Measurements from ENCODE around the gene FAM181A. TPM values are rescaled to one million over a fixed set of nuclear protein-coding genes. Genes with fewer than 3 reads are reported as not detected.

Gene FAM181A
- total RNA-seq, 5 donors from 2014 or later (not counting 1 experiment from before 2014, with no cell fraction given) = not detected

DNA sequence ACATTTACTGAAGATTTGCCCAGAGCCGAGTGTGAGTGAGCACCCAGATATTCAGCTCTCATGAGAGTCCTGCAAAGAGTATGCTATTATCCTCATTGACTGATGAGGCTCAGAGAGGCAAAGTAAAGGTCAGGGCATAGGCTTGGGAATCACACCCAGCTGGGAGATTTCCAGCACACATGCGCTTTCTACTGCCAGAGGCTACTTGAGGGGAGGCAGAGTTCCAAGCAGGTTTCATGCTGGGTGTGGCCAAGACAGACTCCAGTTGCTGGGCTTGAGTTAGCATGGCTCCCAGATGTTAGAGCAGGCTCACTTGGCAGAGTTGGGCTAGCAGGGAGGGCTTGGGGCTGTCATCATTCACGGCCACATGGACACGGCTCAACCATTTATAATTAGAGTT, 14.4 kb upstream of the FAM181A start:
- Mint-ChIP-seq H3K27me3 (peaks cover 14 to 15% of the 10 kb centered on the region in 2 donors), H3K9me3 (peaks cover 0 to 3% (median 0%) of the 10 kb centered on the region in 3 donors), H3K4me3 (no peak overlapping the region), H3K36me3 (no peaks in the 10 kb centered on the region), H3K27ac (no peak overlapping the region), H3K4me1 (no peaks in the 10 kb centered on the region)
- H3K9me3 ChIP-seq = no peaks in the 10 kb centered on the region
- H3K36me3 ChIP-seq (ENCODE audit: control insufficient read depth in 2 of 2, extremely low read depth in 1 of 2, insufficient read depth in 1 of 2, low read length in 1 of 2) = no peaks in the 10 kb centered on the region
- DNase-seq (no peak), ATAC-seq (replicated peaks in 1 of 4) (no peak)
- no peak overlapping the region for H3K27ac ChIP-seq (ENCODE audit: low read length)
- no peak overlapping the region for H3K4me3 ChIP-seq (ENCODE audit: control insufficient read depth in 1 of 2, extremely low read depth in 1 of 2, low read length in 1 of 2)
- POLR2A ChIA-PET = no interaction called here
- CTCF ChIA-PET = interaction anchor here in 1 of 2 donors (0.6 kb wide), 1 partner anchor 181 kb away, joined by 3 read pairs; no protein-coding TSS in a partner anchor
- H3K27me3 ChIP-seq (replicated peaks in 1 of 2; ENCODE audit: control insufficient read depth in 2 of 2, extremely low read depth in 1 of 2, insufficient read depth in 2 of 2, low read length in 1 of 2) = peaks cover 0 to 24% of the 10 kb centered on the region in 2 experiments
- 90% methylated on average over 2 of the region's 4 CpGs for WGBS (ENCODE audit: insufficient coverage)
- no peaks in the 10 kb centered on the region for H3K4me1 ChIP-seq (ENCODE audit: control insufficient read depth in 1 of 2, extremely low read depth in 1 of 2, insufficient read depth in 2 of 2, low read length in 2 of 2)

DNA sequence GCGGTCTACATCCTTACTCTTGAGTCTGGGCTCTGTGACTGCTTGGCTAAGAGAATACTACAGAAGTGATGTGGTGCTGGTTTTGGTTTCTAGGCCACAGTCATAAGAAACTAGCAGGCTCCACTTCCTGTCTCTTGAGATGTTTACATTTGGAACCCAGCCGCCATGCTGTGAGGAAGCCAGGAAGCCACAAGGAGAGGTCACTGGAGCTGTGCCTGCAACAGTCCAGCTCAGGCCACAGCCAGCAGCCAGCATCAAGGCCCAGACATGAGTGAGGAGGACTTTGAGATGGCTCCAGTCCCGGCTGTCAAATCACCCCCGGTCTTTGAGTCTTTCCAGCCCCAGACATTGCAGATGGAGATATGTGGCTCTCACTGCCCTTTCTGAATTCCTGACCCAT, 12.9 kb upstream of the FAM181A start:
- no peak for DNase-seq
- H3K4me3 Mint-ChIP-seq = no peak overlapping the region
- no peaks in the 10 kb centered on the region for H3K4me1 Mint-ChIP-seq
- Histone ChIP-seq H3K27me3 (replicated peaks in 1 of 2; ENCODE audit: control insufficient read depth in 2 of 2, extremely low read depth in 1 of 2, insufficient read depth in 2 of 2, low read length in 1 of 2) (peaks cover 0 to 24% of the 10 kb centered on the region in 2 experiments), H3K4me1 (ENCODE audit: control insufficient read depth in 1 of 2, extremely low read depth in 1 of 2, insufficient read depth in 2 of 2, low read length in 2 of 2) (no peaks in the 10 kb centered on the region), H3K36me3 (ENCODE audit: control insufficient read depth in 2 of 2, extremely low read depth in 1 of 2, insufficient read depth in 1 of 2, low read length in 1 of 2) (no peaks in the 10 kb centered on the region), H3K9me3 (no peaks in the 10 kb centered on the region), H3K27ac (ENCODE audit: low read length) (no peak overlapping the region), H3K4me3 (ENCODE audit: control insufficient read depth in 1 of 2, extremely low read depth in 1 of 2, low read length in 1 of 2) (no peak overlapping the region)
- no peaks in the 10 kb centered on the region for H3K36me3 Mint-ChIP-seq
- no peak for ATAC-seq (replicated peaks in 1 of 4)
- peaks cover 7 to 10% of the 10 kb centered on the region in 2 donors for H3K27me3 Mint-ChIP-seq
- ChIA-PET POLR2A (no interaction called here), CTCF (no interaction called here)
- 29% methylated on average over 1 of the region's 4 CpGs for WGBS (ENCODE audit: insufficient coverage)
- H3K27ac Mint-ChIP-seq = no peak overlapping the region
- peaks cover 0 to 3% (median 0%) of the 10 kb centered on the region in 3 donors for H3K9me3 Mint-ChIP-seq

DNA sequence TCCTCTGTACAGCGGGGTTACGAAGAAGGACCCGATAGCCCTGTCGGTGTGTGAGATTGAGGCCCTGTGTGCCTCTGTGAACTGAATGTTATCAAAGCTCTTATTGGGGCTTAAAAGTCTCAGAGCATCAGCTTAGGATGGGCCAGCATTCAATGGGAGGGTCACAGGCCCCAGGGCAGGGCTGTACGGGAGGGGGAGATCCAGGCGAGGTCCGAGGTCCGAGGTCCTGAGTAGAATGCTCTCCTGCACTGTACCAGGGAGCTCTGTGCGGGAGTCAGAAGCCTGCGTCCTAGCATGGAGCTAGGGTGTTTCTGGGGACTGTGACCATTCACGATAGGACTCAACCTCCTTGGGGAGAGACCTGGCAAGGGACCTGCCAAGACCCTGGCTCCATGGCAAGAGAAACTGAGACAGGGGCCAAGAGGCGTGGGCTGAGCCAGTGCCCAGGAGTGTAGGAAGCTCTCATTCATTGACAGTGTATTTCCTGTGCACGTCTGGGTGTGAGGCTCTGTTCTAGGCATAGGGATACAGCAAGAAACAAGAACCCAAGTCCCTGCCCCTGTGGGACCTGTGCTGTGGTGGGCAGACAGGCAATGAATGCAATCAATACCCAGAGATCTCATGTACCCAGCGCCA, 12.0 kb upstream of the FAM181A start:
- Mint-ChIP-seq H3K9me3 (peaks cover 4 to 7% (median 5%) of the 10 kb centered on the region in 3 donors), H3K27ac (no peak overlapping the region), H3K4me3 (no peak overlapping the region), H3K4me1 (no peaks in the 10 kb centered on the region), H3K36me3 (no peaks in the 10 kb centered on the region), H3K27me3 (peaks cover 7% of the 10 kb centered on the region in 2 donors)
- Histone ChIP-seq H3K36me3 (ENCODE audit: control insufficient read depth in 2 of 2, extremely low read depth in 1 of 2, insufficient read depth in 1 of 2, low read length in 1 of 2) (no peaks in the 10 kb centered on the region), H3K27me3 (replicated peaks in 1 of 2; ENCODE audit: control insufficient read depth in 2 of 2, extremely low read depth in 1 of 2, insufficient read depth in 2 of 2, low read length in 1 of 2) (peaks cover 0 to 20% of the 10 kb centered on the region in 2 experiments), H3K4me3 (ENCODE audit: control insufficient read depth in 1 of 2, extremely low read depth in 1 of 2, low read length in 1 of 2) (no peak overlapping the region), H3K27ac (ENCODE audit: low read length) (no peak overlapping the region), H3K9me3 (no peaks in the 10 kb centered on the region), H3K4me1 (ENCODE audit: control insufficient read depth in 1 of 2, extremely low read depth in 1 of 2, insufficient read depth in 2 of 2, low read length in 2 of 2) (no peaks in the 10 kb centered on the region)
- no peak for DNase-seq
- ATAC-seq (replicated peaks in 1 of 4) = no peak
- ChIA-PET POLR2A (no interaction called here), CTCF (no interaction called here)
- 87% methylated on average over 12 of the region's 14 CpGs for WGBS (ENCODE audit: insufficient coverage)

DNA sequence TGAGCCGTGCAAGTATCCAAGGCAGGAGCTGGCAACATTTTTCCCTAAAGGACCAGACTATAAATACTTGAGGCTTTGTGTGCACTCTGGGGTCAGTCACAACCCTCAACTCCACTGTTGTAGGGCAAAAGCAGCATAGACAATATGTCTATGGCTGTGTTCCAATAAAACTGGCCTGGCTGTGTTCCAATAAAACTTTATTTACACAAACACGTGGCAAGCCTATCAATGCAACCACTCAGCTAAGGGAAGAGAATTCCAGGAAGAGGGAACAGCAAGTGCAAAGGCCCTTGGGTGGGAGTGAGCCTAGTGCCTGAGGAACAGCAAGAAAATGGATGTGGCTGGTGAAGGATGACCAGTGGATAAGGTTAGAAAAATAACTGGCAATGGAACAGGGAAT, 11.3 kb upstream of the FAM181A start:
- no CpG with 5 or more reads among the region's 2 CpGs for WGBS (ENCODE audit: insufficient coverage)
- POLR2A ChIA-PET = no interaction called here
- Histone ChIP-seq H3K27ac (ENCODE audit: low read length) (no peak overlapping the region), H3K36me3 (ENCODE audit: control insufficient read depth in 2 of 2, extremely low read depth in 1 of 2, insufficient read depth in 1 of 2, low read length in 1 of 2) (no peaks in the 10 kb centered on the region), H3K4me1 (ENCODE audit: control insufficient read depth in 1 of 2, extremely low read depth in 1 of 2, insufficient read depth in 2 of 2, low read length in 2 of 2) (no peaks in the 10 kb centered on the region), H3K4me3 (ENCODE audit: control insufficient read depth in 1 of 2, extremely low read depth in 1 of 2, low read length in 1 of 2) (no peak overlapping the region), H3K27me3 (replicated peaks in 1 of 2; ENCODE audit: control insufficient read depth in 2 of 2, extremely low read depth in 1 of 2, insufficient read depth in 2 of 2, low read length in 1 of 2) (peaks cover 0 to 15% of the 10 kb centered on the region in 2 experiments), H3K9me3 (no peaks in the 10 kb centered on the region)
- ATAC-seq (replicated peaks in 1 of 4) = no peak
- no peak overlapping the region for H3K27ac Mint-ChIP-seq
- H3K4me3 Mint-ChIP-seq = no peak overlapping the region
- peaks cover 5 to 7% of the 10 kb centered on the region in 2 donors for H3K27me3 Mint-ChIP-seq
- H3K9me3 Mint-ChIP-seq = peaks cover 4 to 7% (median 5%) of the 10 kb centered on the region in 3 donors
- H3K36me3 Mint-ChIP-seq = no peaks in the 10 kb centered on the region
- no peaks in the 10 kb centered on the region for H3K4me1 Mint-ChIP-seq
- no peak for DNase-seq
- CTCF ChIA-PET = no interaction called here

DNA sequence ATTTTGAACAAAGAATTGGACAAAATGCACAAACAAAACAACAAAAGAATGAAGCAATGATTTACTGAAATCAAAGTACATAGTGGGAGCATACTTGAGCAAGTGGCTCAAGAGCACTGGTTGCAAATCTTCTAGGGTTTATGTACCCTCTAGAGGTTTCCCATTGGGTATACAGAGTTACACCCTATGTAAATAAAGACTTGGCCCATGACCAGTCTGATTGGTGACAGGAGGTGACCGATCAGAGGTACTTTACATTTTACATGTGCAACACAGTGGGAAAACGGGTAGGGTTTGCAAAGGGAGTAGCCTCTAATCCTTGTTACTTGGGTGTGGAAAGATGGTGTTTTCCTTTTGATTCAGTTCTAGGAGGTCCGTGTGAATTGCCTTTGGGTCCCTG, 10.6 kb upstream of the FAM181A start:
- CTCF ChIA-PET = no interaction called here
- H3K4me1 Mint-ChIP-seq = no peaks in the 10 kb centered on the region

DNA sequence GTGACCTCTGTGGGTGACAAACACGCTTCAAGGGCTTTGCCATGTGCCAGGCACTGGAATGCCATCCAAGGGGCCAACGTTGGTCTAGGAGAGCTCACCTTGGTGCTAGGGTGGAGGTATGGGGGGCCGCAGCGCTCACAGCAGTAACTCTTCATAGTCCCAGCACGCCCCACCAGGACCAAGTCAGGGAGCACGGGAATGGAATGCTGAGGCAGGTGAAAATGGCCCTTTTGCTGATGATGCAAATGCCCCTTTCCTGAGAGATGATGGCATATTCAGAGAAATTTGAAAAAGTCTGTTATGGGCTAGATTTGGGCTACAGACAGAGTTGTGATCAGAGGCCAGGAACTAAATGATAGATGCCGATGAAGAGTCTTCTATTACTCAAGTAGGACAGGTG, 10.0 kb upstream of the FAM181A start:
- CTCF ChIA-PET = no interaction called here
- peaks cover 4 to 7% of the 10 kb centered on the region in 2 donors for H3K27me3 Mint-ChIP-seq
- no peak for ATAC-seq (replicated peaks in 1 of 4)
- no peaks in the 10 kb centered on the region for H3K36me3 ChIP-seq (ENCODE audit: control insufficient read depth in 2 of 2, extremely low read depth in 1 of 2, insufficient read depth in 1 of 2, low read length in 1 of 2)
- DNase-seq = no peak
- H3K4me3 ChIP-seq (ENCODE audit: control insufficient read depth in 1 of 2, extremely low read depth in 1 of 2, low read length in 1 of 2) = no peak overlapping the region
- no peaks in the 10 kb centered on the region for H3K4me1 Mint-ChIP-seq
- no peaks in the 10 kb centered on the region for H3K9me3 ChIP-seq
- H3K9me3 Mint-ChIP-seq = peaks cover 4 to 7% (median 5%) of the 10 kb centered on the region in 3 donors
- H3K4me1 ChIP-seq (ENCODE audit: control insufficient read depth in 1 of 2, extremely low read depth in 1 of 2, insufficient read depth in 2 of 2, low read length in 2 of 2) = no peaks in the 10 kb centered on the region
- H3K4me3 Mint-ChIP-seq = no peak overlapping the region
- H3K36me3 Mint-ChIP-seq = no peaks in the 10 kb centered on the region
- POLR2A ChIA-PET = no interaction called here
- WGBS (ENCODE audit: insufficient coverage) = 81% methylated on average over 6 of the region's 7 CpGs
- no peak overlapping the region for H3K27ac Mint-ChIP-seq
- no peak overlapping the region for H3K27ac ChIP-seq (ENCODE audit: low read length)
- H3K27me3 ChIP-seq (replicated peaks in 1 of 2; ENCODE audit: control insufficient read depth in 2 of 2, extremely low read depth in 1 of 2, insufficient read depth in 2 of 2, low read length in 1 of 2) = peaks cover 0 to 19% of the 10 kb centered on the region in 2 experiments

More for the DNA sequence above, 10.6 kb upstream of the FAM181A start:
- no peak overlapping the region for H3K27ac ChIP-seq (ENCODE audit: low read length)
- H3K4me3 ChIP-seq (ENCODE audit: control insufficient read depth in 1 of 2, extremely low read depth in 1 of 2, low read length in 1 of 2) = no peak overlapping the region
- H3K4me3 Mint-ChIP-seq = no peak overlapping the region
- no CpG with 5 or more reads among the region's 3 CpGs for WGBS (ENCODE audit: insufficient coverage)
- H3K9me3 Mint-ChIP-seq = peaks cover 4 to 7% (median 5%) of the 10 kb centered on the region in 3 donors
- H3K4me1 ChIP-seq (ENCODE audit: control insufficient read depth in 1 of 2, extremely low read depth in 1 of 2, insufficient read depth in 2 of 2, low read length in 2 of 2) = no peaks in the 10 kb centered on the region
- H3K27me3 Mint-ChIP-seq = peaks cover 4 to 7% of the 10 kb centered on the region in 2 donors
- H3K9me3 ChIP-seq = no peaks in the 10 kb centered on the region
- no peaks in the 10 kb centered on the region for H3K36me3 ChIP-seq (ENCODE audit: control insufficient read depth in 2 of 2, extremely low read depth in 1 of 2, insufficient read depth in 1 of 2, low read length in 1 of 2)
- H3K27me3 ChIP-seq (replicated peaks in 1 of 2; ENCODE audit: control insufficient read depth in 2 of 2, extremely low read depth in 1 of 2, insufficient read depth in 2 of 2, low read length in 1 of 2) = peaks cover 0 to 20% of the 10 kb centered on the region in 2 experiments
- POLR2A ChIA-PET = no interaction called here
- H3K27ac Mint-ChIP-seq = no peak overlapping the region
- no peak for ATAC-seq (replicated peaks in 1 of 4)
- DNase-seq = no peak
- H3K36me3 Mint-ChIP-seq = no peaks in the 10 kb centered on the region

All from T-cell (primary cell).